ENCODE data around the gene CAMK1D.

CAMK1D gene

GRCh38 chr10:12589791-12590190 lies 240.4 kb downstream of the CAMK1D start:
- no peak overlapping the region for H3K4me3 ChIP-seq
- TF ChIP-seq Cebpa-rat (IDR thresholded peaks at IDR 0.05): no peak
- peaks cover 39% of the 10 kb centered on the region for H3K4me1 ChIP-seq
- peak overlapping the region; percentile 84; the same call in 1 of the 2 replicates for H3K4me2 ChIP-seq
- H4K20me1 ChIP-seq: peaks cover 5% of the 10 kb centered on the region; the same call in 1 of the 2 replicates
- H3K36me3 ChIP-seq: 0 out of 2 replicates have a peak, but pooled peaks cover 5% of the 10 kb centered on the region
- H3K9ac ChIP-seq: no peak overlapping the region
- no peaks in the 10 kb centered on the region for H3K27me3 ChIP-seq
- H3K27ac ChIP-seq: no peak overlapping the region
- peaks cover 12% of the 10 kb centered on the region for H3K9me3 ChIP-seq

- no peak overlapping the region for H3K4me3 ChIP-seq
- H3K4me1 ChIP-seq: peaks cover 50% of the 10 kb centered on the region
- peaks cover 8% of the 10 kb centered on the region for H3K9me3 ChIP-seq
- H3K36me3 ChIP-seq: peaks cover 6% of the 10 kb centered on the region; the same call in 1 of the 2 replicates
- no peaks in the 10 kb centered on the region for H3K27me3 ChIP-seq
- peaks cover 5% of the 10 kb centered on the region; the same call in 1 of the 2 replicates for H4K20me1 ChIP-seq
- no peak overlapping the region for H3K4me2 ChIP-seq
- no peak overlapping the region for H3K27ac ChIP-seq
- H3K9ac ChIP-seq: no peak overlapping the region
- no peak for TF ChIP-seq Cebpa-rat (IDR thresholded peaks at IDR 0.05)
Observed at GRCh38 chr10:12590675-12591659, 241.6 kb downstream of the CAMK1D start.

GRCh38 chr10:12592967-12593366 lies 243.6 kb downstream of the CAMK1D start:
- Histone ChIP-seq H3K4me1 (peaks cover 58% of the 10 kb centered on the region), H3K4me2 (no peak overlapping the region)

GRCh38 chr10:12594448-12594944 lies 245.1 kb downstream of the CAMK1D start:
- Histone ChIP-seq H3K27me3 (no peaks in the 10 kb centered on the region), H3K4me1 (peaks cover 50% of the 10 kb centered on the region), H3K27ac (peak overlapping the region; percentile 44; the same call in 1 of the 2 replicates), H3K4me3 (no peak overlapping the region), H4K20me1 (no peaks in the 10 kb centered on the region), H3K9ac (no peak overlapping the region), H3K4me2 (peak overlapping the region; percentile 54), H3K9me3 (peaks cover 16% of the 10 kb centered on the region), H3K36me3 (peaks cover 6% of the 10 kb centered on the region; the same call in 1 of the 2 replicates)
- TF ChIP-seq Cebpa-rat (IDR thresholded peaks at IDR 0.05): no peak

More at GRCh38 chr10:12592967-12593366, 243.6 kb downstream of the CAMK1D start:
- peaks cover 6% of the 10 kb centered on the region; the same call in 1 of the 2 replicates for H3K36me3 ChIP-seq
- TF ChIP-seq Cebpa-rat (IDR thresholded peaks at IDR 0.05): no peak
- no peak overlapping the region for H3K4me3 ChIP-seq
- peaks cover 5% of the 10 kb centered on the region; the same call in 1 of the 2 replicates for H4K20me1 ChIP-seq
- H3K27me3 ChIP-seq: no peaks in the 10 kb centered on the region
- no peak overlapping the region for H3K27ac ChIP-seq
- no peak overlapping the region for H3K9ac ChIP-seq
- H3K9me3 ChIP-seq: peaks cover 16% of the 10 kb centered on the region

- Histone ChIP-seq H3K27me3 (no peaks in the 10 kb centered on the region), H3K9ac (no peak overlapping the region), H4K20me1 (no peaks in the 10 kb centered on the region), H3K9me3 (peaks cover 16% of the 10 kb centered on the region), H3K27ac (no peak overlapping the region), H3K4me3 (no peak overlapping the region), H3K4me2 (no peak overlapping the region), H3K4me1 (peaks cover 43% of the 10 kb centered on the region), H3K36me3 (peaks cover 6% of the 10 kb centered on the region; the same call in 1 of the 2 replicates)
- TF ChIP-seq Cebpa-rat (IDR thresholded peaks at IDR 0.05): no peak
Observed at GRCh38 chr10:12595936-12596576, 246.7 kb downstream of the CAMK1D start.

- peaks cover 16% of the 10 kb centered on the region for H3K9me3 ChIP-seq
- peak overlapping the region; percentile 50 for H3K4me2 ChIP-seq
- no peak overlapping the region for H3K4me3 ChIP-seq
- H3K27me3 ChIP-seq: no peaks in the 10 kb centered on the region
- no peaks in the 10 kb centered on the region for H4K20me1 ChIP-seq
- peaks cover 43% of the 10 kb centered on the region for H3K4me1 ChIP-seq
- H3K9ac ChIP-seq: no peak overlapping the region
- peaks cover 6% of the 10 kb centered on the region; the same call in 1 of the 2 replicates for H3K36me3 ChIP-seq
- no peak overlapping the region for H3K27ac ChIP-seq
- no peak for TF ChIP-seq Cebpa-rat (IDR thresholded peaks at IDR 0.05)
Observed at GRCh38 chr10:12597176-12597575, 247.8 kb downstream of the CAMK1D start.

- Histone ChIP-seq H3K9ac (no peak overlapping the region), H3K4me2 (peak overlapping the region; percentile 50), H3K4me1 (peaks cover 43% of the 10 kb centered on the region), H4K20me1 (no peaks in the 10 kb centered on the region), H3K27ac (no peak overlapping the region), H3K36me3 (peaks cover 6% of the 10 kb centered on the region; the same call in 1 of the 2 replicates), H3K27me3 (no peaks in the 10 kb centered on the region), H3K9me3 (peaks cover 16% of the 10 kb centered on the region), H3K4me3 (no peak overlapping the region)
- no peak for TF ChIP-seq Cebpa-rat (IDR thresholded peaks at IDR 0.05)
Observed at GRCh38 chr10:12597788-12598765, 248.7 kb downstream of the CAMK1D start.

- Histone ChIP-seq H3K27ac (no peak overlapping the region), H3K27me3 (no peaks in the 10 kb centered on the region)
Observed at GRCh38 chr10:12600652-12601051, 251.3 kb downstream of the CAMK1D start.

More at GRCh38 chr10:12600652-12601051, 251.3 kb downstream of the CAMK1D start:
- H3K36me3 ChIP-seq: peaks cover 3% of the 10 kb centered on the region; the same call in 1 of the 2 replicates
- peaks cover 11% of the 10 kb centered on the region for H3K9me3 ChIP-seq
- no peak overlapping the region for H3K4me2 ChIP-seq
- H3K4me3 ChIP-seq: no peak overlapping the region
- no peak overlapping the region for H3K9ac ChIP-seq
- H3K4me1 ChIP-seq: peaks cover 48% of the 10 kb centered on the region
- TF ChIP-seq Cebpa-rat (IDR thresholded peaks at IDR 0.05): no peak
- H4K20me1 ChIP-seq: no peaks in the 10 kb centered on the region
